GM18505 (cell line): ENCODE results near the gene GALNT16.

Experiments
- ATAC-seq: cut with Tn5 transposase; IDR thresholded peaks from one replicate; pipeline ENCODE4 v1.9.1; 2021; ENCODE audit not compliant: unreplicated experiment
- POLR2A ChIP-seq: IDR thresholded peaks from 4 replicates; pipeline ENCODE4 v1.6.1; 2011; ENCODE audit warnings: borderline replicate concordance; ENCODE audit not compliant: insufficient read depth, insufficient read length; ENCODE audit errors: extremely low read depth

GALNT16 gene

DNA sequence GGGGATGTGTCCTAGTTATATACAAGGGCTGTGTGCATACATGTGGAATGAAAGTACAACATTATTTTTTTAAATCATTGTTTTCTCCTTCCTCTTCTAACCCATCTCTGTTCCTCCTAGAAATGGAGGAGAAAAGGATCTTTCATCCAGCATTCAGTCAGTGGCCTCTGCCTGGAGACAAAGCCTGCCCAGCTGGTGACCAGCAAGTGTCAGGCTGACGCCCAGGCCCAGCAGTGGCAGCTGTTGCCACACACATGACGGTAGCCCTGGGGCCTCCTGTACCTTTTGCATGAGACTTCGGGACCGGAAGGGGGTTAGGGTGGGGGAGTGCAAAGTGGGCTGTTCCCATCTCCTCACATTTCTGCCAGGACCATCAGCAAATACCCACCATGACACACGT lies 92.0 kb downstream of the GALNT16 start:
- ATAC-seq = no peak
- TF ChIP-seq POLR2A = no peak

DNA sequence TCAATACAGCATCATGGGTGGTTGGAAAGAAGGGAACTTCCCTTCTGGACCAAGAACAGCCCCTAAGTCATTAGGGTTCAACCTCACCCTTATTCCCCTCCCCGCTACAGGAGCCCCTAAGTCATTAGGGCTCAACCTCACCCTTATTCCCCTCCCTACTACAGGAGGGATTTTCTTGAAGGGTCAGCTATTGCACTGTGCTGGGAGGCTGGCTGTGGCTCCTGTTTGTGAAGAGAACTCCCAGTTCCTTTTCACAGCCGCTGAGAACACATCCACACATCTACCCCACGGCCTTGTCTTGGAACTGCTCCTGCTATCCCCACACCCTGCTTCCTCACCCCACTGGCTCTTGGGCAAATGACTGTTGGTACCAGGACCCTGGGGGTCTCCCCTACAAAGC lies 93.2 kb downstream of the GALNT16 start:
- no peak for TF ChIP-seq POLR2A
- no peak for ATAC-seq

- peak; percentile 36 for TF ChIP-seq POLR2A
Measured at GRCh38 chr14:69354383-69355153, 94.6 kb downstream of the GALNT16 start.

GRCh38 chr14:69355154-69355597 lies 95.2 kb downstream of the GALNT16 start:
- ATAC-seq = no peak
- peak; percentile 21 for TF ChIP-seq POLR2A

More at GRCh38 chr14:69354383-69355153, 94.6 kb downstream of the GALNT16 start:
- ATAC-seq = peak; percentile 75

GRCh38 chr14:69355607-69356281 lies 95.8 kb downstream of the GALNT16 start:
- TF ChIP-seq POLR2A = no peak
- ATAC-seq = no peak

DNA sequence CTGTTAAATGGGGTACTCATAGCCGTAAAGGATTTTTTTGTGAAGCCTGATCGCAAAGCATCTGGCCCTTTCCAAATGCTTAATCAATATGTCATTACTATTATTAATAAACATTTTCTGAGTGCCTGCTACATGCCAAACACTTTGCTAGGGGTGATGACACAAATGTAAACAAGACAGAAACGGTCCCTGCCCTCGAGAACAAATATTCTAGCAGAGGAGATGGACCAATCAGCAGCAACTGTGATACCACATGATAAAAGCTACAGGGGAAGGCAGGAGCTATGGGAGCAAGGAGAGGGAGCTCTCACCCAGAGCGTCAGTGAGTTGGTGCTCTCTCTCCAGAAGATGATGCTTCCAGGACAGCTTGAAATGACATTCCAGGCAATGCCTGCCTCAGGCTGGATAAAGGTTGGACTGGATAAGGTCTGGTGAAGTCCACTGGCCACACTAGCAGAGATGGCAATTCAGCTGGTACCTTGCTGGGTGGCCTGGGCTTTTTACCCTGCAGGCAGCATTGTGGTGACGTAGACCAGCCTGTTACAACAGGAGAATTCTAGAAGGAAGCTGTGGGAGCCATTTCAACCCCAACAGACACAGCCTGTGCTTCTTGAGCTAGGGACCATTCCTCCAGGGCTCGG lies 97.1 kb downstream of the GALNT16 start:
- TF ChIP-seq POLR2A = no peak
- no peak for ATAC-seq

DNA sequence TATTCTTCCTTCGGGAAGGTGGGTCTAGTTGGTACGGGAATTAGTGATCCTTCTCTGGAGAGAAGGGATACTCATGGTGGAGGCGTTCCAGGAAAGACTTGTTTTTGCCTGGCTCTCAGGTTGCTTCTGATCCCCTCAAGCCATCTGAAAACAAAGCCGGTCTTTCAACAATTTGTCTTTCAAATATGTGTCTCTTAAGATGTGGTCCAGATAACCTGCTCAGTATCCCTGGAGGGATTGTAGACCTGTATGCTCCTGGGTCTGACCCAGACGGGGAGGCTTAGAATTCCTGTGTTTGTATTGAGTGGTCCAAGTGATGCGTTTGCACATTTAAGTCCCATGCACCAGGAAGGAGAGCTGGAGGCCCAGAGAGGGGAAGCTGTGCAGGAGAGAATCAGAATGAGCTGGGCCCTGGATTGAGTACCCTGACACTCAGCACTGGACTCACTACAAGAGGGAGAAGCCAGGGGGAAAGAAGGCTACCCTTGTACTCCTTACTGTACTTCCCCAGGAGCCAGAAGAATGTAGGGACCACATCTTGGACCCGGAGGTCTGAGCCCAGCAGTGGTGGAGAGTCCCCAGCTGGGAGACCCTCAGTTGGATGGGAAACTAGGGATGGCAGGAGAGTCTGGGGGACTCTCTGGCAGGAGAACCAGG lies 97.7 kb downstream of the GALNT16 start:
- TF ChIP-seq POLR2A = no peak
- ATAC-seq = no peak

DNA sequence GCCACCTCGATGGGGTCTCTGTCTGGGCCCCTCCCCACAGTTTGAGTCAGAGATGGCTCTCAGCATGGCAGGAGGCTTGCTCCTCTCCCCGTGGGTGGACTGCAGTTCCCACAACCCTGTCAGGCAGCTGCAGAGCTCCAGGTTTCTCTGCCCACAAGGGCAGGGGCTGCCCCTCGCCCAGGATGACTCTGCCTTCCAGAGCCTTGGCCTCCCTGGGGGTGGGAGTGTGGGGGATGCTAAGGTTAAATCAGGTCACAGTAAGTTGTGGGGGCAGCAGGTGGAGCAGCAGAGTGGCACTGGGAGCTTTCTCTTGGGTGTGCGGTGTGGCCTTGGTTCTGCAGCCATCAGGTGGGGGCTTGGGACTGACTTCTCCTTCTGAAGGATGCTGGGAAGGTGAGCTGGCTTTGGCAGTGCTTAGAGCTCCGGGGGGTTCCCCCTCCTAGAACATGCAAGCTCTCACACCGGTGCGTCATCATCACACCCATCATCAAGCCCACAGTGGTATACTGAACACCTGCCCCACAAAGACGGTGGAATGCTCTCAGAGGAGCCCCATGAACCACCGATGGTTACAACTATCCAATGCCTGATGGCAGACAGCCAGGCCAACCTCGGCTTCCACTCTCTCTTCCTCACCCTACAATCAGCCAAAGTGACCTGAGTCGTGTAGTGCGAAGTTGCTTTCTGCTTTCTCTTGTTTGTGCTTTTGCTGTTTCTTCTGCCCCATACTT lies 98.4 kb downstream of the GALNT16 start:
- TF ChIP-seq POLR2A = no peak
- no peak for ATAC-seq

GRCh38 chr14:69358966-69359365 lies 99.0 kb downstream of the GALNT16 start:
- TF ChIP-seq POLR2A = no peak
- ATAC-seq = no peak

- no peak for TF ChIP-seq POLR2A
- no peak for ATAC-seq
Measured at GRCh38 chr14:69360438-69361108, 100.6 kb downstream of the GALNT16 start.

GRCh38 chr14:69363055-69363454 lies 103.1 kb downstream of the GALNT16 start:
- no peak for ATAC-seq

DNA sequence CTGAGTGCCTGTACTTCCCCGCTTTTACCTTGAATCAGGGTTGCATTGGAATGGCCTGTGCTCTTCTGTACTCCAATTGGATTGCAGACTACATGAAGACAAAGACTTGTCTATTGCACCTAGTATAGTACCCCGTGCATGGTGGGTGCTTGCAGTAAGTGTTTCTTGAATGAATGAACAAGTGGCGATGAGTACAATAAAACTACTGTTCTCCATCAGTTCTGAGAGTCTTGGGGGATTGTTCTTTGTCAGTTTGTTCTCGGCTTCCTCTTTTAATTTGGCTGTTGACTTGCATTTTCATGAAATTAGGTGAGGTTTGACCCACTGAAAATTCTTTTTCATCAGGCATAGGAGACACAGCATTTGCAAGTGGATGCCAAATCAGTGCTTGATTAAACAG lies 104.0 kb downstream of the GALNT16 start:
- ATAC-seq = no peak
- TF ChIP-seq POLR2A = no peak

More at GRCh38 chr14:69363055-69363454, 103.1 kb downstream of the GALNT16 start:
- no peak for TF ChIP-seq POLR2A
